H7 (cell line): ENCODE measurements around the gene BLM. TPM values are rescaled to one million over a fixed set of nuclear protein-coding genes. Genes with fewer than 3 reads are reported as not detected.

Experiments
- DNase-seq: peaks from one replicate; pipeline ENCODE4 v3.0.0; 2012
- H3K27me3 ChIP-seq: 2 replicates; pipeline ENCODE4 v1.6.0; 2011; ENCODE audit warnings: mild to moderate bottlenecking, low read length; ENCODE audit not compliant: control insufficient read depth, insufficient read depth
- H3K36me3 ChIP-seq: replicated peaks from 2 replicates; pipeline ENCODE4 v1.5.1; 2011; ENCODE audit warnings: low read length; ENCODE audit not compliant: control insufficient read depth, insufficient read depth
- H3K4me3 ChIP-seq: 2 replicates; pipeline ENCODE4 v1.5.1; 2011; ENCODE audit warnings: low read depth, mild to moderate bottlenecking, control low read depth, low read length, moderate library complexity; ENCODE audit not compliant: insufficient read depth
- total RNA-seq: library from RNA; depleted of rRNA; stranded (reverse); fragments of >200 nt; shearing (Covaris generic); gene quantifications from 2 replicates; pipeline ENCODE4 v1.2.3, GENCODE V29; 2014; rRNA removed

The BLM gene
- total RNA-seq, 1 experiment from 2014 or later, result 29.7 TPM

GRCh38 chr15:90862964-90863778 lies 146.0 kb downstream of the BLM start:
- Histone ChIP-seq H3K36me3 (no peaks in the 10 kb centered on the region), H3K4me3 (no peak overlapping the region), H3K27me3 (no peaks in the 10 kb centered on the region)
- no peak for DNase-seq

DNA sequence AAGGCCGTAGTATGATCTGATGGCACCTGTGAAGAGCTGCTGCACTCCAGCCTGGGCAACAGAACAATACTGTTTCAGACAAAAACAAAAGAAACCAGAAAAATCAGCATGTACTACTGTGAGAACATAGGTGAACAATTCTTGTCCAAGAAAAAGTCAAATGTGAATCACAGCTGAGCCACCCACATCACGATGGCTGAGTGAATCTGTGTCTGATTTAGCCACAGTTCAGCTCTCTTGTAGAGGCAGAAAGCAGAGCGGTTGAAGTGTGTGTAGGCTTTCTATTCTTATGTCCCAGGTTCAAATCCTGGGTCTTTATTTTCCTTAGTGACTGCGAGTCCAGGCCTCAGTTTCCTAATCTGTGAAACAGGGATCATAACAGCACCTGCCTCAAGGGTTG lies 146.8 kb downstream of the BLM start:
- DNase-seq, result no peak
- Histone ChIP-seq H3K36me3 (no peaks in the 10 kb centered on the region), H3K4me3 (no peak overlapping the region), H3K27me3 (no peaks in the 10 kb centered on the region)

DNA sequence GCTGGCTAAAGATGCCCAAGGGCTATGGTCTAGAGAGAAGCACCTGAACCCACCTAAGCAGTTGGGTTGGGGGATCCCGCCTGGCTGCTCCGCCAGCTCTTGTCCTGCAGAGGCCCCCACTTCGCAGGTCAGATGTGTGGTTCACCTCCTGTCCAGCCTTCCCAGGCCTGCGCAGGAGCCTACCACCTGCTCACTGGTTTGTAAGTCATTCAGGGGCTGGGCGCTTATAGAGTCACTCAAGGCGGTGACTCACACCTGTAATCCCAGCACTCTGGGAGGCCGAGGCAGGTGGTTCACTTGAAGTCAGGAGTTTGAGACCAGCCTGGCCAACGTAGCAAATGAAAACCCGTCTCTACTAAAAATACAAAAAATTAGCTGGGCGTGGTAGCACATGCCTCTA lies 147.4 kb downstream of the BLM start:
- Histone ChIP-seq H3K27me3 (no peaks in the 10 kb centered on the region), H3K4me3 (no peak overlapping the region), H3K36me3 (no peaks in the 10 kb centered on the region)
- DNase-seq, result peak; percentile 56

DNA sequence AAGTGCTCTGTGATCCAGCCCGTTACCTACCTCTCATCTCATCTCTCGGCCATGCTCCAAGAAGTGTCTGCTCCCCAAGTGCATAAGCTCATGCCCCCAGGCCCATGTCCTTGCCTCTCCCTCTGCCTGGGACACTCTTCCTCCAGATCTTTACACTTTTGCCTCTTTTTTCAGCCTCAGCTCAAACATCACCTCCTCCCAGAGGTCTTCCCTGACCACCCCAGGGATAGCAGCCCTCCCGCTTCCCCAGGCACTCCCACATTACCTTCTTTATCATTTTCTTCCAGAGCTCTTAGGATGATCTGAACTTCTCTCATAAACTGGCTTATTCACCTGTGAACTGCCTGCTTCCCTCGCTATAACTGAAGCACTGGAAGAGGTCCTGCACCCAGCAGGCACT lies 148.6 kb downstream of the BLM start:
- Histone ChIP-seq H3K36me3 (no peaks in the 10 kb centered on the region), H3K27me3 (no peaks in the 10 kb centered on the region)
- DNase-seq, result no peak

More for the DNA sequence above, 148.6 kb downstream of the BLM start:
- no peak overlapping the region for H3K4me3 ChIP-seq

Other genes starting within 250 kb of the BLM start
- gene CRTC3, start 187.4 kb upstream of the BLM start, total RNA-seq, result 3.3 and 6.0 TPM in 2 replicates
- 56.5 and 68.9 TPM in 2 replicates for gene FURIN, start 151.2 kb downstream of the BLM start, total RNA-seq
- gene FES, start 167.2 kb downstream of the BLM start, total RNA-seq, result 11.2 and 13.6 TPM in 2 replicates
- 7.4 and 11.6 TPM in 2 replicates for gene MAN2A2, start 186.0 kb downstream of the BLM start, total RNA-seq
- gene HDDC3, start 215.2 kb downstream of the BLM start, total RNA-seq, result 16.2 and 19.4 TPM in 2 replicates
- 85.9 and 87.2 TPM in 2 replicates for gene UNC45A, start 217.9 kb downstream of the BLM start, total RNA-seq
- 28.3 and 39.4 TPM in 2 replicates for gene RCCD1, start 237.5 kb downstream of the BLM start, total RNA-seq